Transverse colon (tissue), 4 donors: ENCODE results near the gene ILF3.

Experiments used
- POLR2A ChIP-seq: fragments of 450-650 bp; IDR thresholded peaks from one replicate; pipeline ENCODE4 v1.6.1; 2016; ENCODE audit warnings: antibody characterized with exemption, mild to moderate bottlenecking, moderate library complexity
- POLR2AphosphoS5 ChIP-seq, 3 donors: sonication (generic); formaldehyde crosslinking; IDR thresholded peaks; one replicate each; pipeline ENCODE4 v1.6.1; 2016; ENCODE audit warnings: antibody characterized with exemption in 3 of 3
- TF ChIP-seq, protein P1 (sequence below), 5 experiments: fragments of 200-600 bp in 3 of 5; fragments of 450-650 bp in 2 of 5; sonication (generic) in 3 of 5; IDR thresholded peaks; 1 replicate in 2 of 5; 2 replicates in 3 of 5; pipeline ENCODE4 v1.5.1; 2016 to 2017; ENCODE audit warnings: antibody characterized with exemption in 5 of 5, inconsistent platforms in 3 of 5, mild to moderate bottlenecking in 2 of 5, moderate library complexity in 1 of 5

GRCh38 chr19:10694706-10695307 lies 40.7 kb downstream of the ILF3 start:
- TF ChIP-seq, protein P1, sequence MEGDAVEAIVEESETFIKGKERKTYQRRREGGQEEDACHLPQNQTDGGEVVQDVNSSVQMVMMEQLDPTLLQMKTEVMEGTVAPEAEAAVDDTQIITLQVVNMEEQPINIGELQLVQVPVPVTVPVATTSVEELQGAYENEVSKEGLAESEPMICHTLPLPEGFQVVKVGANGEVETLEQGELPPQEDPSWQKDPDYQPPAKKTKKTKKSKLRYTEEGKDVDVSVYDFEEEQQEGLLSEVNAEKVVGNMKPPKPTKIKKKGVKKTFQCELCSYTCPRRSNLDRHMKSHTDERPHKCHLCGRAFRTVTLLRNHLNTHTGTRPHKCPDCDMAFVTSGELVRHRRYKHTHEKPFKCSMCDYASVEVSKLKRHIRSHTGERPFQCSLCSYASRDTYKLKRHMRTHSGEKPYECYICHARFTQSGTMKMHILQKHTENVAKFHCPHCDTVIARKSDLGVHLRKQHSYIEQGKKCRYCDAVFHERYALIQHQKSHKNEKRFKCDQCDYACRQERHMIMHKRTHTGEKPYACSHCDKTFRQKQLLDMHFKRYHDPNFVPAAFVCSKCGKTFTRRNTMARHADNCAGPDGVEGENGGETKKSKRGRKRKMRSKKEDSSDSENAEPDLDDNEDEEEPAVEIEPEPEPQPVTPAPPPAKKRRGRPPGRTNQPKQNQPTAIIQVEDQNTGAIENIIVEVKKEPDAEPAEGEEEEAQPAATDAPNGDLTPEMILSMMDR (IDR thresholded peaks at IDR 0.05), result no peak
- TF ChIP-seq POLR2AphosphoS5 (IDR thresholded peaks at IDR 0.05) (no peak), POLR2A (no peak)
